Uterus (tissue), 2 donors: ENCODE results near the gene OR52D1.

ENCODE experiments used
- CTCF ChIP-seq, 4 experiments: fragments of 200-600 bp in 2 of 4; fragments of 450-650 bp in 2 of 4; sonication (generic) in 2 of 4; IDR thresholded peaks; one replicate each; pipeline ENCODE4 v1.5.1; 2016 to 2019; ENCODE audit warnings: antibody characterized with exemption in 4 of 4, mild to moderate bottlenecking in 2 of 4, moderate library complexity in 1 of 4
- POLR2A ChIP-seq, 2 donors: fragments of 450-650 bp; IDR thresholded peaks; one replicate each; pipeline ENCODE4 v1.6.1; 2016; ENCODE audit warnings: antibody characterized with exemption in 2 of 2, mild to moderate bottlenecking in 1 of 2, moderate library complexity in 1 of 2

GRCh38 chr11:5443835-5444393, 44.6 kb upstream of the OR52D1 start:
- no peak for TF ChIP-seq CTCF (IDR thresholded peaks at IDR 0.05)
- no peak for TF ChIP-seq POLR2A (IDR thresholded peaks at IDR 0.05)
